HG03175 (cell line): ENCODE measurements around the gene HNRNPUL2.

Experiments used
- ATAC-seq: cut with Tn5 transposase; IDR thresholded peaks from one replicate; pipeline ENCODE4 v1.9.1; 2021; ENCODE audit warnings: mild to moderate bottlenecking, moderate library complexity; ENCODE audit not compliant: unreplicated experiment

The HNRNPUL2 gene

DNA sequence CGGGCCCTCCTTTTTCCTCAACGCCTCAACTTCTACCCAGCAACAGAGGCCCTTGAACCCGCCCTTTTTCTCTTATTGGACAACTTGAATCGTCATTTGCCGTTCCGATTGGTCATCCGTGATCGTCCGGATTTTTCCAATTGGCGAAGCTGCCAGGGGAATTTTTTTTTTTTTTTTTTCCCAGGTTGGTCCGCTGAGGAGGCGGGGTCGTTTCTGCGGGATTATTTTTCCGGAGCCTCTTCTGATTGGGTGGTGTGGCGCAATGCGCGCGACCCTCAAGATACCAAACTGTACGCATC, 564 bp upstream of the HNRNPUL2 start:
- ATAC-seq = peak; percentile 57

DNA sequence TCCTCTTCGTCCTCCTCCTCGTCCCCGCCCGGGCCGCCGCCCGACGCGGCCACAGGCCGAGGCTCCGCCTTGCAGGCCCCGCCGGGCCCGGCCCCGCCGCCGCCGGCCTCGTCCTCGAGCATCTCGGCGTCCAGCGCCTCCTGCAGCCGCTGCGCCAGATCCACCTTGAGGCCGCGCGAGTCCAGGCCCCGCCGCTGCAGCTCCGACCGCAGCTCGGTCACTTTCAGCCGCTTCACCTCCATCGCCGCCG, 417 bp downstream of the HNRNPUL2 start:
- ATAC-seq = no peak

DNA sequence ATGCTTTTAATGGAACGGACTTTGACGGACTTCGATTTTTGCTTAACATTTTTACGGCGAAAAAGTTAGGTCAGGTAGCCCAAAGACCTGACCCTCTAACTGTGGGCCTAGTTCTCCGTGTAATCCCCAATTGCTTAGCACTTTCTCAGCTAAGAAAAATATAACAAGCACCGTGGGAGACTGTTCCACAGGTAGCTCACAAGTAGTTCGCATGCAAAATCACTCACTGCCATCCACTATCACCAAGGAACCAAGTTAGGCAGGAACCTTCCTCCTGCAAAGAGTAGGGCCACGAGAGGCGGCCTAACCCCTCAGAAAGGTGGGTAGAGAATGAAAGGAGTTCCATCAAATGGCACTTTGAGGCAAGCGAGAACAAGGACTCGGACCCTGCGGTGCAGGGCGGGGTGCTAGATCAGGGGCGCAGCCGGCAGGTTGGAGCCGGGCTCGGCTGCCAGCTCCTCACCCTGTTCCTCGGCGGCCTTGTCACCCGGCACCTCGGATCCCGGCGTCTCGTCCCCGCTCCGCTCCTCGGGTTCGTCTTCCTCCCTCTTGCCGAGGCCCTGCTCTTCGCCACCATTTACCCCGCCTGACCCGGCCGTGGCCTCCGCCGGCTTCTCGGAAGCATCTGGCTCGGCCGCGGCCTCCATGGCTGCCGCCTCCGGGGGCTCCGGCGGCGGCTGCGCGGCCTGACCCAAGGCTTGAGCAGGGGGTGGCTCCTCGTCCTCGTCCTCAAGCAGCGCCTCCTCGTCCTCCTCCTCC, 922 bp downstream of the HNRNPUL2 start:
- no peak for ATAC-seq

DNA sequence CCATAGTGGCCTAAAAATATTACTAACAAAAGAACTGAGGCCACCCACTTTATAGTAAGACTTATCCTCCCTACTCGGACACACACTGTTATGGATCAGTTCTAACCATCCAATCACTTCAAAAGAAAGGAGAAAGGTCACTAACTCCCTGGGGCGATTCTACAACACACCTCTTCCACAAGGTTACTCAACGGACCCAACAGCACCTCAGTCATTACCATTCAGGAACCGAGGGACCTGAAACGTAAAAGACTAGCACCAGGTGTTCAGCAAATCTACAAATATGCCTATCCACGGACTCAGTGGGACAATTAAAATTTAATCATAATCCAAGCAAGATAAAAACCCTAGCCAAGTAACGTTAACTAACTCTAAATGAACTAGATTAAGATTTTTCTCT, 1.6 kb downstream of the HNRNPUL2 start:
- no peak for ATAC-seq

DNA sequence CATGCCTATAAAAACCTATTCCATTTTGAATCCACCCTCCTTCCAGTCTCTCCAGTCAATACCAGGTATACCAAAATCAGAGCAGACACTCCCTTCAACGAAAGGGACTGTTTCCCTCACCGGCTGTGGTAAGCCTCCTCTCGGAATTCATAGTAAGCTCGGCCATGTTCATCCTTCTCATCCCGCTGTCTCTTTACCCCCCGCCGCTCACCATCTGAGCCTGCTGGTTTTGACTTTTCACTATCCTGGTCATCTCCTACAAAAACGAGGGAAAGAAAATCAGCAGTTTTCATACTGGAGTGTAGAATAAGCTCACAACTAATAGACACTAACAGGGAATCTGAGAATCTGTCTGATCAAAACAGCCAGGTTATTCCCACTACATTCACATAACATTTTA, 3.1 kb downstream of the HNRNPUL2 start:
- ATAC-seq = no peak

DNA sequence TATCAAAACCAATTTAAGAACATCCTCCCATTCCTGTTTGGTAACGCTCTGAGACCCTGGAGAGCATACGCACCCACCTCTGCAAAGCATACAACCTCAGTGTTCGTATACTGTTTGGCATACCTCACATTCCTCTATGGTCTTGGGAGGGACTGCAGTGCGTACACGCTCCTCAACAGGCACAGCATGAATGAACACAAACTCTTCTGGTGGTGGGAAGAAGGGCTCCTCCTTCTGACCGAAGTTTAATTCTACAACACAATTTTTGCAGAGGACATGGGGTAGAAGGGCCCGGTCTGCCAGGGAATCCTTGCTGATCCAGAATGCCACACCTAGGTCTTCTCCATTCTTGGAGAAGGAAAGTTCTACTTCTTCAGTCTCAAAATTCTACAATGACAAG, 5.3 kb downstream of the HNRNPUL2 start:
- no peak for ATAC-seq

DNA sequence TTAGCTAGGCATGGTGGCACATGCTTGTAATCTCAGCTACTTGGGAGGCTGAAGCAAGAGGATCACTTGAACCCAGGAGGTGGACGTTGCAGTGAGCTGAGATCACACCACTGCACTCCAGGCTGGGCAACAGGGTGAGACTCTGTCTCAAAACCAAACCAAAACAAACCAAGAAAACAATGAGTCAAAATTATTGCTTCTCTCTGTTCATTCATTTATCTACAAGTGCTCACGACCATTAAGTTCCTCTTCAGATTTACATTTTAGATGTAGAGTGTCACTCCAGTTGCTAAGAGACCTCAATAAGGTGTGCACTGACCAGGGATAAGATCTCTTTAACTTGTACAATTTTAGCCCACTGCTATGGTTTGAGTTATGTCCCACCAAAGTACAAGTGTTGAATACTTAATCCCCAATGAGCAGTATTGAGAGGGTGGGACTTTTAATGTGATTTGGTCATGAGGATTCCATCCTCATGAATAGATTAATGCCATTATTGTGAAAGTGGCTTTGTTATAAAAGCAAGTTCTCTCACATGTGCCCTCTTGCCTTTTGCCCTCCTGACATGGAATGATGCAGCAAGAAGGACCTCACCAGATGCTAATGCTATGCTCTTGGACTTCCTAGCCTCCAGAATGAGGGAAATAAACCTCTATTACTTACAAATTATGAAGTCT, 7.8 kb downstream of the HNRNPUL2 start:
- no peak for ATAC-seq

DNA sequence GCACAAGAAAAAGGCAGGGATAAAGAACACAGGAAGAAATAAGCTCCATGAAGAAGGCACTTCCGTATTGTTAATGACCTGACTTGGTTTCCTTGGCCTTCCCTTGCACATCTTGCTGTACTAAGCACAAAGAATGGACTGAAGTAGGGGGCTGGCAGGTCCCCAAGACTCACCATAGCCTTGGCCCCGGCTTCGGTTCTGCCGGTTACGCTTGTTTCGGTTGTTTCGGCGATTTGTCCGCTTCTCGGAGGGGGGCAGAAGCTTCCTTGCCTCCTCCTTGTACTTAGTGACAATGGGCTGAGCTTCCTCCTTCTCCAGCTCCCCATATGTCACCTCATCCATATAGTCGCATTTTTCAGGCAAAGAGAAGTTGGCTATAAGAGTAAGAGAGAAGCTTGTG, 10.4 kb downstream of the HNRNPUL2 start:
- no peak for ATAC-seq

DNA sequence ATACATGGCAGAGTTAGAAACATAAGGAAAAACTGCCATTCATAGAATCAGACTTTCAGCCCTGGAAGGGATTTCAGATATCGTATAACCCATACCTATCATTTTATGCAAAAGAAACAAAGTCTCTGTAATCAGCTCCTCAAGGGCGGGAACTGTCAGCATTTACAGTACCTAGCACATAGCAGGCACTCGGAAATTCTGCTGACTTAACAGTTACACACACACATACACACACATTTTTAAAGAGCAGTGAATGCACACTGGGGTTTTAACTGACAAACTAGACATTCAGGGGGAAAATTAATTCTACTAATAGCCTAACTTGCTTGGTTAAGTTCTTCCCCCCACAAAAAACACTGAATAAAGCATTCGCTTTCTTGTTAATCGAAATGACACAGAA, 11.1 kb downstream of the HNRNPUL2 start:
- ATAC-seq = no peak

DNA sequence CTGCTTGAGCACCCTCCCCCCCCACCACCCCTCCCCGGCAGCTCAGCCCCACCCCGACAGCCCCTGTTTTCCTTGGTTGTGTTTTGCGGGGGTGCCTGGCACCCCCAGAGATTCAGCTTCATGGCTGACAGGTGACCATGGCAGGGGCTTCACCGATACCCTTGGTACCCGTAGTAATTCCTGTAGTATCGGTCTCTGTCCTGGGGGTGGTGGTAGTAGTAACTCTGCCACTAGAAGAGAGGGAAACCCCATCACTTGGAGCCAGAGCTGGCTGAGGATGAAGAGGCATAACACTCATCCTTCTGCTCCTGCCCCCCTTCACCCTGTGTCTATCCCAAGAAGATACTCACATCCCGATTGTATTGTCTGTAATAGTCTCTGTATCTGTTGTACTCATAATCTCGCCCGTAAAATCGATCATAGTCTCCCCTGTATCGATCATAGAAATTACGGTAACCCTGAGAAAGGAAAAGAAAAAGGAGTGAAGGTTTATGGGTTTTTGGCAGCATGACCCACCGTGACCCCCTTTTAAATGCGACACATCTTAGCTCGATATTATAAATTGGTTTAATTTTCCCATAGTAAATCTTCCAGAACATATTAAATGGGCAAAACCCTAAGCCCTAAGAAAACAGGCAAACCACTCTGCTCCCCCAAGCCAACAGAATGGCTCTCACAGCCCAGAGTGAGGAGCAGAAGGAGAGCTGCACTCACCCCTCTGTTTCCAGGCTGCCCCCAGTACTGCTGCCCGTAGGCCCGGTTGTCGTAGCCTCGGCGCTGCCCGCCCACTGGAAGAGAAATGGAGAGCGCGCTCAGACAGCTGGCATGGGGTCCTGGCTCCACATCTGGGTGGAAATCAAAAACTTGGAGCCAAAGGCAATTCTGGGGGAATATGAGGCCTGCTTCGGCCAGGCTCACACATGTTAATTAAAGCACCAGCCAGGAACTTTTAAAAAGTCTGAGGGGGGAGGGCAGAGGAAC, 11.8 kb downstream of the HNRNPUL2 start:
- ATAC-seq = no peak

DNA sequence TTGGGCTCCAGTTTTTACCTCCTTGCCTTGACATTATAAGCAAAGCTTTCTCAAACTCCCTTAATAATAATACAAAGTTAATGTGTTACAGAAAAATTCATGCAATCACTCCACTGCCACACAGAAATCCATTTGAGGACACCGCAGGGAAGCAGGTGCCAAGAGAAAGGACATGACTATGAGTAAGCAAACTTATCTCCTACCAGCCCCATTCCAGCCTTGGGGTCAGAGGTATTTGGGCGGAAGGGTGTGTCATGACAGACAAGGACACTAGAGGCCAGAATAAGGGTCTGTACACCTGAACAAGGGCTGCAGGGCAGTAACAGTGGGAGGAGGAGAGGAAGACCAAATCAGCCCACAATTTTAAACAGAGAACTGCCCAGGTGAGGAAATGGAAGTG, 13.9 kb downstream of the HNRNPUL2 start:
- no peak for ATAC-seq

DNA sequence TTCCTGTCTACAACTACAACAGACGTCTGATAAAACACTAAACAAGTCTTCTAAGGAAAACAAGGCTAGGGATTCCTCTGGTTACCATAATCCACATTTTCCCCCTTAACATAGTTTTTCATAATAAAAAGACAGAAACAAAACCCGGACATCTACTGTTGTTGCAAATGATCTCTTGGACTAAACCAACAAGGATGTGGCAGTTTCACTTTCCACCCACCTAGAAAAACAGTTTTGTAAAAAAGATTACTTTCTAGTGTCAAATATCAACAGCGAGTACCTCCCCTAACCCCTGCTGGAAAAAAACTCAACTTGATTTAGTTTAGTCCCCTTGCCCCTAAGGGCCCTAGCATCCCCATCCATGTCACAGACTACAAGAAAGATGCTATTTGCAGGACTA, 14.4 kb downstream of the HNRNPUL2 start:
- ATAC-seq = no peak

DNA sequence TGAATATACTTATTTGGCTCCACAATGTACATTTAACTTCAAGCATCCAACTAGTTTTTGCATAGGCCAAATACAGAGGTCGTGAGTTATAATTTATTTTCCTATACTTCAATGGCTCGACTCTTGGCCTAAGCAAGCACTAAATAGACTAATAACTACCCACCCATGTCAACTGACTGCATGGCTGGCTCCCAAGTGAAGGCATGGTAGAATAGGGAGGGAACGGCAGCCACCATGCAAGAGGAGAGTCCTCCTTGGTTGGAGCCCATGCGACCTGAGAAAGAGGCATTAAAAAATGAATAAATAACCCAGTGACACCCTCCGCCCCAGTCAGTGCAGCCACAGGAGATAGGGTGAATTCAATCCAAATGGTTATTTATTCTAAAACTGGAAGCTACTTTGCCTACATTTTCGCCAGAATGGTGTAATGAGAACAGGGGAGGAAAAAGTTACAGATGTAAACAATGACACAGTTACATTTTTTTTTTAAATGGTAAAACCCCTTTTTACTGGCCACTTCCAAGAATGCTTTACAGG, 14.9 kb downstream of the HNRNPUL2 start:
- ATAC-seq = no peak

DNA sequence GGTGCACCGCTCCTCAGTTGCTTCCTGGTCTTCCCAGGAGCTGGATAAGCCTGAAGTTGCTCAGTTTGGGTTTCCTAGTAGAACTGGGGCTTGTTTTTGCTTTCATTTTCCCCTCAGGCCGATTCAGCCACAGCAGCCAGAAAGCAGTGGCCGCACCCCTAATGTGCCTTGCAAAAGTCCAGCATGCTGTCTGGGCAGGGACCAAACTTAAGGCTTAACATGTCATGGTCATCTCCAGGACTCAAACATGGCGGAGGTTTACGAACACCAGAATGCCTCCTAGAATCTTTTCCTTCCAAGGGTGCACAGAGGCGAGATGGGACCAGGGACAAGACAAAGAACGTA, 17.3 kb downstream of the HNRNPUL2 start:
- ATAC-seq = no peak

DNA sequence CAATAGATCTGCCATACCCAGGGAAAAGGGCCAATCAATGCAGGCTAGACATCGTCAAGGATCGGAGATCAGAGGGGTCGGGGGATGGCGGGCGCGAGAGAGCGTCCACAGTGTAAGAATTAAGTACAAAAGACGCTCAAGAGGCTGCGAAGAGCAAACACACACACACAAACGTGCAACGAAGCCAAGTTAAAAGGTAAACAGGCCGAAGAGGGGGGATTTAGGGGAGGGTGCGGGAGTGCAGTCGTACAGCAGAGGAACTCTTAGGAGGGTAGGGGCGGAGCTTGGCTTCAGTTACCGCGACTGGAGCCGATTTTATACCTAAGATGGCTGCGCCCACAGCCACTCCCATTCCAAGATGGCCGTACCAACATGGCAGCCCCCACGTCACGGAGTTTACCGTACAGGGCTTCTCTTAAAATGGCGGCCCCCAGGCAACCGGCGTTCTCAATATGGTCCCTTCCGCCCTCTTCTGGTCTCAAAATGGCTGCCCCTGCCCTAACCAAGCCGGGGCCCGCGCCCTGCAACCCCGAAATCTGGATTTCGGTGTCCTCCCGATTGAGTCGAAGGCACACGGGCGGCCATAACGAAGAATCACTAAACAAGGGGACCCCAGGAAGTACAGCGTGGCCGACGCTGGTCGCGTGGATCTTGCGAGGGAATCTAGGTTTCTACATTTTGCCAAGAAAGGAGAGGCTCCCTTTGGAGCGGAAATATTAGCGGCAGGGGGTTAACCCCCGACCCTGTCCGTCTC, 17.8 kb downstream of the HNRNPUL2 start:
- ATAC-seq = peak; percentile 78

DNA sequence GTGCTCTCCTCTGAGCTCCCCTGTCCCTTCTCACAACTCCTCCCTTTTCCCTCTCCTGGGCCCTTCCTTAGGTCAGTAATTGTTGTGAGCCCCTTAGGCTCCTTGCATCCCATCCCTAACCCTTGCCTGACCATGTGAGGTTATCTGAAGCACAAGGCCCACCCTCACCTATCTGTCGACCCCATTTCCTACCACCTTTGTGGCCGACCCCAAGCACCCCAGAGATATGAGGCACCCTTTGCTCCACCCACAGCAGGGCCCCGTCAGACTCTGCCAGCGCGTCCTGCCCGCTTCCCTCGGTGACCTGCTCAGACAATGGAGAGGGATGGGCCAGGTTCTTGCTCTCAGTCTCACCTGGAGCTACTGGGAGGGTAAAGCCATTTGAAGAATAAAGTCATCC, 18.5 kb downstream of the HNRNPUL2 start:
- no peak for ATAC-seq

DNA sequence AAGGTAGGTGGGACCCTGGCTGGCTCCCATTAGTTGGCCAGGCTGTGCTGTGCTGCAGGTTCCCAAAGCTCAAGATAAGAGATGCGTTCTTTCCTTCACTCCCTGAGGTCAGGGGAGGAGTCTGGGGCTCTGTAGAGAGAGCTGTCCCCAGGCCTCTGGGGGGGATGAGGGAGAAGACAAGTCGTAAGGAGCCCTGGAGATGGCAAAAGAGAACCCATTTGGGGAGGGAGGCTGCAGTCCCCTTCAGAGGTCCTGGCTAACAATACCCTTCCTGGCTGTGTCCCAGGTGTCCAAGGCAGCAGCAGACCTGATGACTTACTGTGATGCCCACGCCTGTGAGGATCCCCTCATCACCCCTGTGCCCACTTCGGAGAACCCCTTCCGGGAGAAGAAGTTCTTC, 18.9 kb downstream of the HNRNPUL2 start:
- no peak for ATAC-seq

DNA sequence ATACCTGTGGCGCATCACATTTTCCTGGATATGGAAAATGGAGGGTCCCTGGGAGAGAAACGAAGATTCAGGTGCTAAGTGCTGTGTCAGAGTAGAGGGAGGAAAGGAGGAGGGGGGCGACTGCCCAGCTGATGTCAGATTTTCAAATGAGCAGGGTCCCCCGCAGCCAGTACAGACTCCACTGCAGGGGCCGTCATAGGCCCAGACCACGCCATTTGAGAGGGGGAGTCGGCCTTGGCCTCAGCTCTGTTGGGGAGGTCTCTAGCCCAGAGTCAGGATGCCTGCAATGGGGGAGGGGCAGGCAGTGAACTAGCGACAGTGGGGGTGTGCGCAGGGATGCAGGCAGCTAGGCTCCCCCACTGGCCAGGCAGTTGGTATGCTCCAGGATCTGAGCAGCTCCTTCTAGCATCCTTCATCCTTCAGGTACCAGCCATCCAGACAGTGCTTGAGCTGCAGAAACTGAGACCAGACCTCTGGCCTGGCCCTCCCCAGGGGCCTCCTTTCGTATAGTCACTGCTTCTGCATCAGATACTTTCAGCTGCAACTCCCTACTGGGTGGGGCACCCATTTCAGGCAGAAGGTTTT, 19.9 kb downstream of the HNRNPUL2 start, which contains the start of the genes BSCL2 and GNG3:
TSS of gene BSCL2 (minus strand) at position 148 of the 585 bp plus-strand sequence. CDS start 229 bp downstream, outside the sequence.
TSS of gene GNG3 (plus strand) at position 400 of the 585 bp plus-strand sequence. CDS start 620 bp downstream, outside the sequence.
- ATAC-seq = no peak

DNA sequence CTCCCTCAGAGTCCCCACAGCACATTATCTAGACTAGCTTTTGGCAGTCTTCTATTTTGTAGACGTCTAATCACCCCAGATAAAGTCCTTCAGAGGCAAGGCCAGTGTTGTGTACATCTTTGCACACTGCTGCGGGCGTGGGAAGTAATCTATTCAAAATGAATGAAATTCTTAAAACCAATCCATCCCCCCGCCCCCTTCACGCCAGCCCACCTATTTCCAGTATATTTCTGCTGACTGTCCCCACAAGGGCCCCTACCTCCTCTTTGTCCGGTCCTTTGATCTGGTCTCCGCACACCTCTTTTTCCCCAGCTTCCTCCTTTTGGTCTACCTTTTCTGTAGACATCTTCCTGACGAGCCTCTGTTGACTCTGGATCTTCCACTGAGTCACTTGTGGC, 20.4 kb downstream of the HNRNPUL2 start:
- no peak for ATAC-seq
